ENCODE measurements around the gene ARVCF.

Gene ARVCF

GRCh38 chr22:20015971-20016733, 471 bp downstream of the ARVCF start:
- Histone ChIP-seq H2AK5ac (ENCODE audit: low read length) (no peak overlapping the region), H3K9me3 (ENCODE audit: insufficient read depth, low read depth, low read length) (peaks cover 7% of the 10 kb centered on the region), H3K27me3 (ENCODE audit: insufficient read depth, low read length) (peaks cover 15% of the 10 kb centered on the region), H3K23ac (ENCODE audit: low read length) (no peak overlapping the region), H3K18ac (ENCODE audit: low read length) (peak overlapping the region; percentile 51), H4K8ac (ENCODE audit: low read depth, low read length) (no peak overlapping the region), H2AFZ (ENCODE audit: insufficient read depth, low read length, poor library complexity) (peak overlapping the region; percentile 64), H2BK5ac (ENCODE audit: low read depth, low read length, poor library complexity) (no peak overlapping the region), H2BK12ac (ENCODE audit: low read length) (no peak overlapping the region), H3K4ac (ENCODE audit: low read depth, low read length) (no peak overlapping the region), H2BK120ac (ENCODE audit: insufficient read depth, low read length, poor library complexity) (no peak overlapping the region), H4K91ac (ENCODE audit: low read depth, low read length) (peak overlapping the region; percentile 30), H3K79me2 (ENCODE audit: control insufficient read depth, insufficient read depth, low read length, poor library complexity) (peaks cover 4% of the 10 kb centered on the region), H4K12ac (ENCODE audit: low read depth, low read length) (no peak overlapping the region), H3K27ac (ENCODE audit: low read depth, low read length) (no peak overlapping the region), H3K79me1 (ENCODE audit: low read length) (peaks cover 7% of the 10 kb centered on the region), H3K36me3 (ENCODE audit: control insufficient read depth in 1 of 2, insufficient read depth in 2 of 2, low read length in 2 of 2) (no peaks in the 10 kb centered on the region), H3K14ac (ENCODE audit: low read length) (no peak overlapping the region), H3K9ac (ENCODE audit: low read length) (no peak overlapping the region), H3K4me3 (ENCODE audit: low read depth, low read length) (peak overlapping the region; percentile 76), H3K4me2 (ENCODE audit: low read length) (peak overlapping the region; percentile 95), H3K4me1 (ENCODE audit: control insufficient read depth in 1 of 2, insufficient read depth in 2 of 2, low read length in 2 of 2) (peaks cover 6 to 8% of the 10 kb centered on the region in 2 experiments)
- WGBS (ENCODE audit: extremely low coverage, insufficient coverage, insufficient read length) = no CpG with 5 or more reads among the region's 101 CpGs
- DNase-seq = peak; percentile 16 to 47

GRCh38 chr22:20015187-20015625, 1.4 kb downstream of the ARVCF start:
- H3K18ac ChIP-seq (ENCODE audit: low read length) = no peak overlapping the region
- H3K9ac ChIP-seq (ENCODE audit: low read length) = no peak overlapping the region
- H3K23ac ChIP-seq (ENCODE audit: low read length) = no peak overlapping the region
- no peaks in the 10 kb centered on the region for H3K79me1 ChIP-seq (ENCODE audit: low read length)
- DNase-seq = no peak
- no peak overlapping the region for H2BK5ac ChIP-seq (ENCODE audit: low read depth, low read length, poor library complexity)
- H3K4me3 ChIP-seq (ENCODE audit: low read depth, low read length) = no peak overlapping the region
- no peak overlapping the region for H4K12ac ChIP-seq (ENCODE audit: low read depth, low read length)
- H3K27ac ChIP-seq (ENCODE audit: low read depth, low read length) = no peak overlapping the region
- H3K79me2 ChIP-seq (ENCODE audit: control insufficient read depth, insufficient read depth, low read length, poor library complexity) = no peaks in the 10 kb centered on the region
- H2AFZ ChIP-seq (ENCODE audit: insufficient read depth, low read length, poor library complexity) = no peak overlapping the region
- no peaks in the 10 kb centered on the region for H3K36me3 ChIP-seq (ENCODE audit: control insufficient read depth in 1 of 2, insufficient read depth in 2 of 2, low read length in 2 of 2)
- no CpG with 5 or more reads among the region's 10 CpGs for WGBS (ENCODE audit: extremely low coverage, insufficient coverage, insufficient read length)
- no peak overlapping the region for H3K4me2 ChIP-seq (ENCODE audit: low read length)
- H4K8ac ChIP-seq (ENCODE audit: low read depth, low read length) = no peak overlapping the region
- H4K91ac ChIP-seq (ENCODE audit: low read depth, low read length) = no peak overlapping the region
- H3K14ac ChIP-seq (ENCODE audit: low read length) = no peak overlapping the region
- peaks cover 3 to 4% of the 10 kb centered on the region in 2 experiments for H3K4me1 ChIP-seq (ENCODE audit: control insufficient read depth in 1 of 2, insufficient read depth in 2 of 2, low read length in 2 of 2)
- H2BK12ac ChIP-seq (ENCODE audit: low read length) = no peak overlapping the region
- no peak overlapping the region for H2AK5ac ChIP-seq (ENCODE audit: low read length)
- H3K27me3 ChIP-seq (ENCODE audit: insufficient read depth, low read length) = peaks cover 15% of the 10 kb centered on the region
- no peak overlapping the region for H3K4ac ChIP-seq (ENCODE audit: low read depth, low read length)
- peaks cover 7% of the 10 kb centered on the region for H3K9me3 ChIP-seq (ENCODE audit: insufficient read depth, low read depth, low read length)
- no peak overlapping the region for H2BK120ac ChIP-seq (ENCODE audit: insufficient read depth, low read length, poor library complexity)

GRCh38 chr22:20014526-20015186, 2.0 kb downstream of the ARVCF start:
- H3K18ac ChIP-seq (ENCODE audit: low read length) = no peak overlapping the region
- peaks cover 7% of the 10 kb centered on the region for H3K9me3 ChIP-seq (ENCODE audit: insufficient read depth, low read depth, low read length)
- no peak overlapping the region for H3K4me3 ChIP-seq (ENCODE audit: low read depth, low read length)
- no peaks in the 10 kb centered on the region for H3K79me2 ChIP-seq (ENCODE audit: control insufficient read depth, insufficient read depth, low read length, poor library complexity)
- no peaks in the 10 kb centered on the region for H3K79me1 ChIP-seq (ENCODE audit: low read length)
- no peak overlapping the region for H3K27ac ChIP-seq (ENCODE audit: low read depth, low read length)
- H3K4me2 ChIP-seq (ENCODE audit: low read length) = no peak overlapping the region
- no peak overlapping the region for H2BK120ac ChIP-seq (ENCODE audit: insufficient read depth, low read length, poor library complexity)
- no peak overlapping the region for H2AK5ac ChIP-seq (ENCODE audit: low read length)
- H3K23ac ChIP-seq (ENCODE audit: low read length) = no peak overlapping the region
- H3K4ac ChIP-seq (ENCODE audit: low read depth, low read length) = no peak overlapping the region
- no peak overlapping the region for H4K91ac ChIP-seq (ENCODE audit: low read depth, low read length)
- H3K4me1 ChIP-seq (ENCODE audit: control insufficient read depth in 1 of 2, insufficient read depth in 2 of 2, low read length in 2 of 2) = peaks cover 3% of the 10 kb centered on the region in 2 experiments
- no peaks in the 10 kb centered on the region for H3K36me3 ChIP-seq (ENCODE audit: control insufficient read depth in 1 of 2, insufficient read depth in 2 of 2, low read length in 2 of 2)
- H3K9ac ChIP-seq (ENCODE audit: low read length) = no peak overlapping the region
- H2AFZ ChIP-seq (ENCODE audit: insufficient read depth, low read length, poor library complexity) = no peak overlapping the region
- H3K14ac ChIP-seq (ENCODE audit: low read length) = no peak overlapping the region
- no peak overlapping the region for H2BK5ac ChIP-seq (ENCODE audit: low read depth, low read length, poor library complexity)
- H4K8ac ChIP-seq (ENCODE audit: low read depth, low read length) = no peak overlapping the region
- no CpG with 5 or more reads among the region's 5 CpGs for WGBS (ENCODE audit: extremely low coverage, insufficient coverage, insufficient read length)
- no peak overlapping the region for H2BK12ac ChIP-seq (ENCODE audit: low read length)
- H3K27me3 ChIP-seq (ENCODE audit: insufficient read depth, low read length) = peaks cover 15% of the 10 kb centered on the region
- DNase-seq = no peak
- H4K12ac ChIP-seq (ENCODE audit: low read depth, low read length) = no peak overlapping the region

- no peak overlapping the region for H3K4me3 ChIP-seq (ENCODE audit: low read depth, low read length)
- H2AFZ ChIP-seq (ENCODE audit: insufficient read depth, low read length, poor library complexity) = no peak overlapping the region
- H4K91ac ChIP-seq (ENCODE audit: low read depth, low read length) = no peak overlapping the region
- DNase-seq = peak; percentile 13 to 59
- H3K79me1 ChIP-seq (ENCODE audit: low read length) = no peaks in the 10 kb centered on the region
- H2BK5ac ChIP-seq (ENCODE audit: low read depth, low read length, poor library complexity) = no peak overlapping the region
- peaks cover 3% of the 10 kb centered on the region in 2 experiments for H3K4me1 ChIP-seq (ENCODE audit: control insufficient read depth in 1 of 2, insufficient read depth in 2 of 2, low read length in 2 of 2)
- no peak overlapping the region for H3K9ac ChIP-seq (ENCODE audit: low read length)
- WGBS (ENCODE audit: extremely low coverage, insufficient coverage, insufficient read length) = no CpG with 5 or more reads among the region's 11 CpGs
- H2BK12ac ChIP-seq (ENCODE audit: low read length) = no peak overlapping the region
- H3K79me2 ChIP-seq (ENCODE audit: control insufficient read depth, insufficient read depth, low read length, poor library complexity) = no peaks in the 10 kb centered on the region
- H3K9me3 ChIP-seq (ENCODE audit: insufficient read depth, low read depth, low read length) = peaks cover 8% of the 10 kb centered on the region
- H3K4ac ChIP-seq (ENCODE audit: low read depth, low read length) = no peak overlapping the region
- no peak overlapping the region for H3K4me2 ChIP-seq (ENCODE audit: low read length)
- no peak overlapping the region for H3K23ac ChIP-seq (ENCODE audit: low read length)
- no peak overlapping the region for H3K27ac ChIP-seq (ENCODE audit: low read depth, low read length)
- H4K12ac ChIP-seq (ENCODE audit: low read depth, low read length) = no peak overlapping the region
- no peak overlapping the region for H2BK120ac ChIP-seq (ENCODE audit: insufficient read depth, low read length, poor library complexity)
- H4K8ac ChIP-seq (ENCODE audit: low read depth, low read length) = no peak overlapping the region
- H3K36me3 ChIP-seq (ENCODE audit: control insufficient read depth in 1 of 2, insufficient read depth in 2 of 2, low read length in 2 of 2) = no peaks in the 10 kb centered on the region
- H2AK5ac ChIP-seq (ENCODE audit: low read length) = peak overlapping the region; percentile 58
- no peak overlapping the region for H3K14ac ChIP-seq (ENCODE audit: low read length)
- peaks cover 15% of the 10 kb centered on the region for H3K27me3 ChIP-seq (ENCODE audit: insufficient read depth, low read length)
- no peak overlapping the region for H3K18ac ChIP-seq (ENCODE audit: low read length)
These were observed 3.2 kb downstream of the ARVCF start for GRCh38 chr22:20013382-20013871.
